H1 (cell line): ENCODE results near the gene CHD2. TPM values are rescaled to one million over a fixed set of nuclear protein-coding genes. Genes with fewer than 3 reads are reported as not detected.

ENCODE experiments used
- CTCF ChIA-PET: fragments of 300-600 bp; sonication (Branson Sonifier 250); formaldehyde crosslinking; loops from one replicate; lab custom pipeline; 2021; ENCODE audit not compliant: partially characterized antibody; lab: Charles Lee
- POLR2A ChIA-PET: fragments of 300-600 bp; sonication (Branson Sonifier 250); formaldehyde crosslinking; loops from one replicate; lab custom pipeline; 2021; ENCODE audit warnings: inconsistent platforms; ENCODE audit not compliant: partially characterized antibody; lab: Charles Lee
- DNase-seq, 2 experiments: peaks; one replicate each; pipeline versions ENCODE4 v3.0.0 to v3.0.0-alpha.2; 2010 to 2022; ENCODE audit warnings: low spot score in 2 of 2, low read depth in 1 of 2, mixed read lengths in 1 of 2
- FAIRE-seq: peaks from 2 replicates; lab custom pipeline; 2011; peaks lifted over from hg19 to GRCh38; lab: Jason Lieb, UNC
- H2AFZ ChIP-seq: 2 replicates; pipeline ENCODE4 v1.8.1; 2012; ENCODE audit warnings: low read length, inconsistent platforms
- H2AK5ac ChIP-seq: 2 replicates; pipeline ENCODE4 v1.6.1; 2013; ENCODE audit warnings: low read depth, low read length
- H2BK120ac ChIP-seq: replicated peaks from 2 replicates; pipeline ENCODE3; 2013; ENCODE audit warnings: low read depth, low read length, inconsistent platforms
- H2BK12ac ChIP-seq: 2 replicates; pipeline ENCODE4 v1.6.1; 2013; ENCODE audit warnings: low read depth, low read length
- H2BK15ac ChIP-seq: 2 replicates; pipeline ENCODE4 v1.6.1; 2013; ENCODE audit warnings: low read length
- H2BK20ac ChIP-seq: 2 replicates; pipeline ENCODE4 v1.6.1; 2013; ENCODE audit warnings: low read length
- H2BK5ac ChIP-seq: 2 replicates; pipeline ENCODE4 v1.6.1; 2013; ENCODE audit warnings: low read depth, low read length
- H3K14ac ChIP-seq: 2 replicates; pipeline ENCODE4 v1.6.1; 2013; ENCODE audit warnings: inconsistent platforms; ENCODE audit not compliant: insufficient read length
- H3K18ac ChIP-seq: 2 replicates; pipeline ENCODE4 v1.6.1; 2013; ENCODE audit warnings: low read length; ENCODE audit errors: extremely low read depth
- H3K23ac ChIP-seq: 2 replicates; pipeline ENCODE4 v1.6.1; 2013; ENCODE audit warnings: inconsistent platforms; ENCODE audit not compliant: insufficient read length
- H3K23me2 ChIP-seq: 2 replicates; pipeline ENCODE4 v1.6.1; 2013; ENCODE audit warnings: low read depth, low read length
- H3K27ac ChIP-seq: 2 replicates; pipeline ENCODE4 v1.6.1; 2011; ENCODE audit warnings: low read depth, low read length, inconsistent platforms
- H3K27me3 ChIP-seq, 4 experiments: replicated peaks in 1 of 4; 1 replicate in 1 of 4; 2 replicates in 3 of 4; pipeline versions ENCODE4 v1.6.1 to v1.8.1; 2011 to 2013; ENCODE audit warnings: low read length in 3 of 4, mild to moderate bottlenecking in 3 of 4, inconsistent platforms in 2 of 4, mixed read lengths in 2 of 4, moderate library complexity in 1 of 4; ENCODE audit not compliant: control insufficient read depth in 3 of 4, insufficient read depth in 3 of 4; ENCODE audit errors: extremely low read depth in 1 of 4
- H3K36me3 ChIP-seq, 4 experiments: 2 replicates each; pipeline versions ENCODE4 v1.6.1 to v1.8.1; 2011 to 2013; ENCODE audit warnings: mild to moderate bottlenecking in 4 of 4, low read length in 3 of 4, moderate library complexity in 2 of 4, control low read depth in 1 of 4, inconsistent platforms in 1 of 4; ENCODE audit not compliant: insufficient read depth in 4 of 4, control insufficient read depth in 2 of 4
- H3K4ac ChIP-seq: replicated peaks from 2 replicates; pipeline ENCODE3; 2013; ENCODE audit warnings: low read length, low read depth, mixed read lengths, inconsistent platforms; ENCODE audit not compliant: insufficient read length
- H3K4me1 ChIP-seq, 4 experiments: replicated peaks in 1 of 4; 1 replicate in 1 of 4; 2 replicates in 3 of 4; pipeline versions ENCODE4 v1.6.1 to v1.8.1; 2011 to 2013; ENCODE audit warnings: low read length in 3 of 4, inconsistent platforms in 2 of 4, mixed read lengths in 1 of 4; ENCODE audit not compliant: insufficient read depth in 4 of 4, control insufficient read depth in 3 of 4
- H3K4me2 ChIP-seq, 2 experiments: 2 replicates each; pipeline versions ENCODE4 v1.6.1 to v1.8.1; 2011 to 2013; ENCODE audit warnings: low read depth in 2 of 2, low read length in 2 of 2, control low read depth in 1 of 2, inconsistent platforms in 1 of 2, mild to moderate bottlenecking in 1 of 2; ENCODE audit not compliant: insufficient read depth in 1 of 2
- H3K4me3 ChIP-seq, 4 experiments: fragments of 200-600, 300-600 bp in 1 of 4; sonication (generic), shearing (Covaris generic), sonication (Bioruptor Twin) in 1 of 4; 2 replicates each; pipeline versions ENCODE4 v1.5.1 to v1.8.1; 2011 to 2016; ENCODE audit warnings: low read length in 4 of 4, low read depth in 3 of 4, control low read depth in 2 of 4, inconsistent platforms in 2 of 4, mild to moderate bottlenecking in 2 of 4, mixed read lengths in 1 of 4, moderate library complexity in 1 of 4; ENCODE audit not compliant: insufficient read depth in 2 of 4; ENCODE audit errors: extremely low read depth in 1 of 4
- H3K56ac ChIP-seq: replicated peaks from 2 replicates; pipeline ENCODE3; 2013; ENCODE audit warnings: low read depth, mild to moderate bottlenecking, mixed read lengths, low read length, inconsistent platforms; ENCODE audit not compliant: insufficient read length
- H3K79me1 ChIP-seq: 2 replicates; pipeline ENCODE4 v1.6.1; 2013; ENCODE audit warnings: low read depth, low read length, control low read depth
- H3K79me2 ChIP-seq, 2 experiments: 2 replicates each; pipeline versions ENCODE4 v1.6.1 to v1.8.1; 2012 to 2013; ENCODE audit warnings: low read length in 2 of 2, mild to moderate bottlenecking in 2 of 2, inconsistent platforms in 1 of 2; ENCODE audit not compliant: insufficient read depth in 2 of 2, control insufficient read depth in 1 of 2
- H3K9ac ChIP-seq, 4 experiments: replicated peaks in 1 of 4; 1 replicate in 1 of 4; 2 replicates in 3 of 4; pipeline versions ENCODE4 v1.6.1 to v1.8.1; 2011 to 2013; ENCODE audit warnings: low read depth in 3 of 4, low read length in 3 of 4, control low read depth in 2 of 4, mild to moderate bottlenecking in 2 of 4, moderate library complexity in 2 of 4, inconsistent platforms in 1 of 4; ENCODE audit errors: extremely low read depth in 1 of 4
- H3K9me3 ChIP-seq, 2 experiments: 2 replicates each; pipeline versions ENCODE4 v1.6.1 to v1.8.1; 2012 to 2013; ENCODE audit warnings: mild to moderate bottlenecking in 2 of 2, moderate library complexity in 2 of 2, control low read depth in 1 of 2, inconsistent platforms in 1 of 2, low read depth in 1 of 2, low read length in 1 of 2, mixed read lengths in 1 of 2; ENCODE audit not compliant: insufficient read depth in 2 of 2
- H4K20me1 ChIP-seq, 2 experiments: replicated peaks in 1 of 2; 2 replicates each; pipeline versions ENCODE3 to v1.8.1; 2011 to 2013; ENCODE audit warnings: inconsistent platforms in 2 of 2, low read length in 2 of 2, mild to moderate bottlenecking in 1 of 2; ENCODE audit not compliant: insufficient read depth in 2 of 2, control insufficient read depth in 1 of 2
- H4K5ac ChIP-seq: 2 replicates; pipeline ENCODE4 v1.6.1; 2013; ENCODE audit warnings: low read length, low read depth, mixed read lengths, inconsistent platforms; ENCODE audit not compliant: insufficient read length
- H4K8ac ChIP-seq: 2 replicates; pipeline ENCODE4 v1.8.0; 2013; ENCODE audit warnings: mild to moderate bottlenecking, moderate library complexity, low read length, inconsistent platforms; ENCODE audit not compliant: insufficient read depth; ENCODE audit errors: extremely low read depth
- H4K91ac ChIP-seq: replicated peaks from 2 replicates; pipeline ENCODE3; 2013; ENCODE audit warnings: low read length, mixed read lengths, inconsistent platforms; ENCODE audit not compliant: insufficient read length
- ASH2L ChIP-seq: fragments of 200-600, 300-600 bp; sonication (generic); IDR thresholded peaks from one replicate; pipeline ENCODE4 v1.7.1; 2017; ENCODE audit warnings: low read length
- WGBS, 2 experiments: shearing (Covaris generic) in 1 of 2; methylation state at CpG; one replicate each; pipeline versions ENCODE4 v1.1.6 to v1.1.7; 2013 to 2015; ENCODE audit warnings: low lambda C conversion rate in 2 of 2, mixed read lengths in 2 of 2, inconsistent platforms in 1 of 2, low coverage in 1 of 2, missing lambda C conversion rate in 1 of 2; ENCODE audit not compliant: insufficient replicate concordance in 2 of 2, insufficient coverage in 1 of 2, insufficient read length in 1 of 2; ENCODE audit errors: extremely low coverage in 1 of 2, missing lambda C conversion rate in 1 of 2; 5-methylcytosine and 5-hydroxymethylcytosine counted together
- polyA plus RNA-seq, 7 experiments: library from polyadenylated mRNA; depleted of rRNA in 3 of 7; stranded (reverse) in 5 of 7; unstranded in 2 of 7; fragments of >200 nt in 5 of 7; fragments of 200-250 nt in 2 of 7; gene quantifications; 1 replicate in 5 of 7; 2 replicates in 1 of 7; 4 replicates in 1 of 7; pipeline versions ENCODE4 v1.2.1 to v1.2.3, GENCODE V29; 2011 to 2013; ENCODE audit warnings: missing spikeins in 2 of 7, mixed read lengths in 2 of 7
- total RNA-seq: library from RNA; stranded (reverse); fragmentation: NEBNext Ultra II Directional; extraction: Animal tissue kit (Norgen Biotek cat#: 25700); gene quantifications from 2 replicates; pipeline ENCODE4 v1.2.1, GENCODE V29; 2021

Gene CHD2
- total and polyA plus RNA-seq, 2 of the 8 experiments (the other 6 are each of a cell fraction or from before 2014, with no cell fraction given), result 28.8 to 70.0 TPM

DNA sequence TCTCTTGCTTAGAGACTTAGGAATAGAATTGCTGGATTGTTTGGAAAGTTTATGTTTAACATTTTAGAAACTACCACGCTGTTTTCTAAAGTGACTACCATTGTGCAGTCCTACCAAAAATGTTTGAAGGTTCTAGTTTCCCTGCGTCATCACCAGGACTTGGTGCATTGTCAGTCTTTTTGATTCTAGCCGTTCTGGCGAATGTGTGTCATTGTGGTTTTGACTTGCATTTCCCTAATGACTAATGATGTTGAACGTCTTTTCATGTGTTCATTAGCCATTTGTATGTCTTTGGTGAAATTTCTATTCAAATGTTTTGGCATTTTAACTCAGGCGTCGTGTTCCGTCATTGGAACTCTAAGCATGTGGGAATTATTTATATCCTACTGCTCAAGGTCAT lies 58.0 kb downstream of the CHD2 start:
- Histone ChIP-seq H3K27me3 (no peaks in the 10 kb centered on the region), H3K18ac (no peak overlapping the region), H2AFZ (no peak overlapping the region), H3K4me2 (no peak overlapping the region), H2BK15ac (no peak overlapping the region), H3K14ac (no peak overlapping the region), H2BK12ac (no peak overlapping the region), H3K27ac (no peak overlapping the region), H3K9me3 (no peaks in the 10 kb centered on the region), H3K4ac (no peak overlapping the region), H3K79me2 (peaks cover 0 to 65% of the 10 kb centered on the region in 2 experiments; a peak in 2 of 4 replicates), H3K23ac (no peak overlapping the region), H2BK120ac (no peak overlapping the region), H3K4me1 (no peaks in the 10 kb centered on the region), H4K20me1 (peaks cover 2 to 3% of the 10 kb centered on the region in 2 experiments), H4K91ac (no peak overlapping the region), H4K5ac (no peak overlapping the region), H3K79me1 (no peaks in the 10 kb centered on the region; the same call in 1 of the 2 replicates), H2AK5ac (no peak overlapping the region), H3K36me3 (peaks cover 19 to 89% (median 39%) of the 10 kb centered on the region in 4 experiments), H3K56ac (no peak overlapping the region), H3K23me2 (no peaks in the 10 kb centered on the region), H3K4me3 (no peak overlapping the region), H4K8ac (no peak overlapping the region), H2BK20ac (no peak overlapping the region), H2BK5ac (no peak overlapping the region), H3K9ac (no peak overlapping the region)
- WGBS, 2 experiments, result 94% methylated on average over 8 of the region's 8 CpGs; no CpG with 5 or more reads in 1 of the 2 experiments
- FAIRE-seq, result no peak
- ChIA-PET POLR2A (no interaction called here), CTCF (no interaction called here)
- DNase-seq, result no peak
- TF ChIP-seq ASH2L, result no peak
